NCI-H1092 treated with DMSO at 0.1 percent for 48 hours (cell line): Measurements from ENCODE around the gene STXBP2.
A peak's percentile ranks its signal among the peaks of the same experiment; 100 is the strongest.

Source experiments
- DNase-seq: peaks from one replicate; lab custom pipeline; 2025; lab: John Stamatoyannopoulos, UW

STXBP2 gene

DNA sequence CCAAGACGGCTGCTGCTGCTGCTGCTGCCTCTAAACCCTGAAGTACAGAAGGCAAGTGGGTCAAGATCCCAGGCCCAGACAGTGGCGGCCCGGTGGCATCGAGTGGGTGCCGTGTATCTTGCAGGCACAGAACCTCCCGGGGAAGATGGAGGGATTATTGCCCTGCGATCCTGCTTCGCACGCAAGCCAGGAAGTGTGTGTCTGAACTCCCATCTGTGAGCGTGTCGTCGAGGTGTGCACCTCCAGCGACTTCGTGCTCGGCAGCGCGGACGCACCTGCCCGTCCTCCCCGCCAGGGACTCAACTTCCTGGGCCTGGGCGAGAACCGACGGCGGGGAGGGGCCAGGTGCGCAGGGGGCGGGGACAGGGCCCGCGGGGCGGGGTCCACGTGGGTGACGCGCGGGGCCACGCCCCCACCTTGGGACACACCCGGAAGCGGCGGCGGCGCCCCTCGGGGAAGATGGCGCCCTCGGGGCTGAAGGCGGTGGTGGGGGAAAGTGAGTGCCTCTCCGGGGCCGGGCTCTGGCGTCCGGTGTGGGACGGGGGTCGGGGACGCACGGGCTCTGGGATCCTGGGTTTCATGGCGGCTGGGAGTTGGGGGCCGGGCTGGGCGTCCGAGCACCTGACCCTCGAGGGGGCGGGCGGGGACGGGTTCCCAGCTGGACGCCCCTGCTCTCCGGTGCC is at the start of gene STXBP2:
Gene STXBP2 (plus strand): TSS at position 420 of the 683 bp plus-strand sequence. CDS start 40 bp downstream, at position 460.
- DNase-seq = no peak

DNA sequence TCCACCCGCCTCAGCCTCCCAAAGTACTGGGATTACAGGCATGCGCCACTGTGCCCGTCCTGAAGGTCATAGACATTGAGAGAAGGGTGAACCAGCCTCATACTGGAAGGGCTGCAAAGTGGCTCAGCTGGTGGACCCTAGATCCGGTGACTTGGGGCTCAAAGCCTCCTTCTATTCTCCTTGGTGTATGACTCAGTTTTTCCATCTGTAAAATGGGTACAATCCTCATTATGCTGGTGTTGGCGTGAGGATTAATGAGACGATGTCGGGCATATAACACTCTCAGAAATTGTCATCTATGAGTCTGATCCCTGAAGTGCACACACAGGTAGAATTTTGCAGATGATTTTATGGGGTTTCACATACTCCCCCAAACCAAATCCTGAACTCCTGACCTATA is 47.1 kb upstream of the STXBP2 start:
- no peak for DNase-seq

DNA sequence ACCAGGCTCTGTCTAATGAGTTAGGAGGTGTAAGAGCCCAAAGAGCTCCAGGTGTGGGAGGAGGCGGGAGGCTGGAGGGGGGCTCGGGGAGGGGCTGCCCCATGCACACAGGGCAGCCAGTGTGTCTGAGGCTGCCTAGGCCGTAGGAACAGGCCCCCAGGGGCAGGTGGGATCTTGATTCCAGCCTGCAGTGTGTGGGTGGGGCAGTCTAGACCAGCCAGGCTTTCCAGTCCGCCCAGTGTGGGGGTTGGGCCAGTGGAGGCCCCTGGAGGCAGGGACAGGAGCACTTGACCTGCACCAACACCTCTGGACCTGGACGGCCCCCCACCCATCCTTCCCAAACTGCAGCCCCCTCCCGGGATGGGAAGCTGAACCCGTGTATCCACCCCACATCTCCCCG is 46.7 kb upstream of the STXBP2 start:
- no peak for DNase-seq

DNA sequence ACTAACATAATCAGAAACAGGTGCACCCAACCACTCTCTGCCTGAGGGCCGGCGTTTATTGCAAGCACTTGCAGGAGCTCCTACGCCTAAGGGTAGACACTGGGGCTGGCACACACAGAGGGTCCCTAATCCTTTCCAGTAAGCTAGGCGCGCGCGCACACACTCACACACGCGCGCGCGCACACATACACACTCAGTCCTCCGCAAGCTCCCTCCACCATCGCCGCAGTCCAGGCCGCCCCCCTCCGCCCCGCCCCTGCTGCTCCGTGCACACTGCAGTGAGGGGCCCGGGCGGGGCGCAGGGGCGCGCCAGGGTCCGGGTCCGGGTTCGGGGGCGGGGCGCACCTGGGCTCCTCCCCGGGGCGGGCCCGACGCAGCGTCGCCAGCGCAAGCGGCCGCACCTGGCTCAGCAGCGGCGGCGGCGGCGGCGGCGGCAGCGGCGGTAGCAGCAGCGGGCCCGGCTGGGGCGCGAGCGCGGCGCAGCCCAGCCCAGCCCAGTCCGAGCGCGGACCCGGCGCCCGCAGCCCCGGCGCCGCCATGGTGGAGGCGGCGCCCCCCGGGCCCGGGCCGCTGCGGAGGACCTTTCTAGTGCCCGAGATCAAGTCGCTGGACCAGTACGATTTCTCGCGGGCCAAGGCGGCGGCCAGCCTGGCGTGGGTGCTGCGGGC is 41.3 kb upstream of the STXBP2 start, which contains the start of gene CAMSAP3:
Gene CAMSAP3 (plus strand): TSS at position 398 of the 668 bp plus-strand sequence. CDS start 140 bp downstream, at position 538.
- DNase-seq = peak; percentile 64

DNA sequence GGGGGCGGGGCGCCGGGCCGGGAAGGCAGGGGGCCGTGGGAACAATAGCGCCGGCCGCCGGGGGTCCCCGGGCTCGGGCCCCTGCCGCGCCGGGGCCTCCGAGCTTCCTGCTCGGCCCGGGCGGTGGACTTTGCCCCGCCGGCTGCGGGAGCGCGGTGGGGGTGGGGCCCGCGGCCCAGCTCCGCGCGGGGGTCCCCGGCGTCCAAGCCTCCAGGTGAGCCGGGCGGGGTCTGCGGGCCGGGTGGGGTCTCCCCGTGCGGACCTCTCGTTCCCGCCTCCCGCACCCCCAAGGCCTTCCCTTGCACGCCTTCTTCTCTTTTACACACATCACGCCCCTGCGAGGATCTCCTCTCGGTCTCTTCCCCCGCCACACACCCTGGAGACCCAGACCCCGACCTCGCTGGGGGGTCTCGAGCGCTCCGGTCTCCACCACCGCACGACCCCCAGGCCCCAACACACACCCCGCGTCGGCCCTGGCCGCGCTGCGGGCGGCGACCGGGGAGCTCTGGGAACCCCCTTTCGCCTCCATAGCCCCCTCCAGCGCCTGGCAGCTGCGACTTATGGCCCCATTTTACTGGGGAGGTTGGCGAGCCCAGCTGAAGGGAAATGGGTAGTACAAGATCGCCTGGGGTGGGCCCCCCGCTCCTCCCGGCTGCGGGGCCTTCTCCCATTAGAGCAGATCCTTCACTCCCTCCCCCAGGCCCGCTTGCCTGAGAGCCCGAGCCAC is 40.5 kb upstream of the STXBP2 start:
- DNase-seq = no peak

DNA sequence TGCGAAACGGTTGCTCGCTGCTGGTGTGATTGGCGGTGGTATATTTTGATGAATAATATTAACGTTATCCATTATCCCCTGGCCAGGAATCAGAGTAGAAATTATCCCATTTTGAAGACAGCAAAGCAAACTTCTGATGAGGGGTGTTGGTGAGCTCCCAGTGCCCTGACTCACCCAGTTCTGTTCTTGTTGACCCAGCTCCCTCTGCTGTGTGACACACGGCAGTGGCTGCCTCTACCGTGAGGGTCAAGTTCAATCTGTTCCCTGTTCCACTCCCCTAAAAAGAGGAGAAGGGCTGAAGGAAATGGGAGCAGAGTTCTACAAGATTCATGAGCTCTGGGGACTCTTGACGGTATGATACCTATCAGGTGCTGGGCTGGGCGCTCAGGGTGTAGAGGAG is 39.2 kb upstream of the STXBP2 start:
- no peak for DNase-seq

DNA sequence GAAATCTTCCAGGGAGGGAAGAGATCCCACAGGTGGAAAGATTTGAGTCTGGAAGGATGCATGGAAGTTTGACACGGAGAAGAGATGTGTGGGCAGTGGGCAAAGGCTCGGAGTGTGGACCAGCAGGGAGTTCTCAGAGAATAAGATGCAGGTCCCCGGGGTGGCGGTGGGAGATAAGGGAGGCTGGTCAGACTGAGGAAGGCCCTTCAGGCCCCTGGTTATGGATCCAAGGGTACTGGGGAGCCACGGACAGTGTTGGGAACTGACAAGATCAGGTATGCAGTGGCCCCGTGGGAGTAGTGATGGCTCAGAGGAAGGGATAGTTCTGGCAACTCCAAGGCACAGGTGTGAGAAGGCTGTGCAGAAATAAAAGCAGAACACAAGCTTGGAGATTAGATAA is 38.7 kb upstream of the STXBP2 start:
- DNase-seq = no peak

DNA sequence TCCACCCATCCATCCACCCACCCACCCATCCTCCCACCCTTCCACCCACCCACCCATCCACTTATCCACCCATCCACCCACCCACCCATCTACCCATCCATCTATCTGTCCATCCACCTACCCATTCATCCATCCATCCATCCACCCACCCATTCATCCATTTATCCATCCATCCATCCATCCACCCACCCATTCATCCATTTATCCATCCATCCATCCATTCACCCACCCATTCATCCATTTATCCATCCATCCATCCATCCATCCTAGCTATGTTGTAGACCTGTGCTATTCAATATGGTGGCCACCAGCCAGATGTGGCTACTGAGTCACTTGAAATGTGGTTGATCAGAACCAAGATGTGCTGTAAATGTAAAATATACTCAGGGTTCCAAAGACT is 36.2 kb upstream of the STXBP2 start:
- DNase-seq = no peak

DNA sequence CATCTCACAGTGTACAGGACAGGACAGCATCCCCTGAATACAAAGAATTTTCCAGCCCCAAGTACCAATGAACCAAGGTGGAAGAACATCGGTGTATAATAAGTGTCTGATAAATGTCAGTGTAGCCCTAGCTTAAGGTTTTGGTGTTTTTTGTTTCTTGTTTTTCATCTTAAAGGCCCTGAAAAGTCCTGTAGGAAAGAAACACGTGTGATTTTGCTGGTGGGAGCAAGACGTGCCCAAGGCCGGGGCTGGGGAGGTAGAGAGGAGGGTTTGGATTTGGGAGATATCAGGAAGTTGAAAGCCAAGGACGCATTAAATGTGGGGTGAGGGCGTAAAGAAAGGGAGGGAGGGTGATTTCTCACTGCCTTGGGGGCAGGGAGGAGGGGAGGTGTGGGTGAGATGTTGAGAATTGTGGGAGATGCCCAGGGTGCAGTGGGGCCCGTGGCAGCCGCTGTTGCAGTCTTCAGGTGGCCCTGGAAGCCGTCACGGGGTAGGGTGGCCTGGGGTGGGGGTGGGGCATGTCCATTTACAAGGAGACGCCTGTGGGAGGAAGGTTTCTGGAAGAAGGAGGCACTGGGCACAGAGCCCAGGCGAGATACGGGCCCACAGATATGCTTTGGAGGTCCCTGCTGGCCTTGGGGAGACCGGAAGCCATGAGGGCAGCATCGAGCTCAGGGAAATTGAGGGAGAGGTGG is 34.5 kb upstream of the STXBP2 start:
- no peak for DNase-seq

DNA sequence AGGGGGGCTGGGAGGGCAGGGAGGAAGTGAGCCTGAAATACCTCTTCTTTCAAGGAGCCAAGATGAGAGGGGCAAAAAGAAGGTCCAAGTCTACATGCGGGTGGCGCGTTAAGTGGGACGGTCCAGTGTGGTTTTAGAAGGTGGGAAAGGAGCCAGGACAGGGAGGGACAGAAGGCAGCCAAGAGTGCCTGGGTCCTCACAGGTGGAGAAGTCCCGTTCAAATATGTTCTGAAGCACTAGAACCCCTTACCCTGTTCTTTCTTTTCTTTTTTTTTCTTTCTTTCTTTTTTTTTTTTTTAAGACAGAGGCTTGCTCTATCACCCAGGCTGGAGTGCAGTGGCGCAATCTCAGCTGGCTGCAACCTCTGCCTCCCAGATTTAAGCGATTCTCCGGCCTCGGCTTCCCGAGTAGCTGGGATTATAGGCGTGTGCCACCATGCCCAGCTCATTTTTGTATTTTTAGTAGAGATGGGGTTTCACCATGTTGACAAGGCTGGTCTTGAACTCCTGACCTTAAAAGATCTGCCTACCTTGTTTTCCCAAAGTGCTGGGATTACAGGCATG is 33.9 kb upstream of the STXBP2 start:
- DNase-seq = no peak

DNA sequence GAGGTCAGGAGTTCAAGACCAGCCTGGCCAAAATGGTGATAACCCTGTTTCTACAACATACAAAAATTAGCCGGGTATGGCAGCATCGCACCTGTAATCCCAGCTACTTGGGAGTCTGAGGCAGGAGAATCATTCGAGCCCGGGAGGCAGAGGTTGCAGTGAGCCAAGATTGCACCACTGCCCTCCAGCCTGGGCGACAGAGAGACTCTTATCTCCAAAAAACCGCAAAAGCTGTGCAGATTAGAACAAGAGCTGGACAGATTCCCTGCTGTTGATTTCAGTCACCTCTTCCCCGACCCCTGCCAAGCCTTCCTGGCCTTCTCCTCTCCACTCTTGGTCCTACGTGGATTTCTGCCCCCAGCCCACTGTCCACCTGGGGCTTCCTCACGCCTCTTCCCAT is 33.0 kb upstream of the STXBP2 start:
- DNase-seq = no peak

DNA sequence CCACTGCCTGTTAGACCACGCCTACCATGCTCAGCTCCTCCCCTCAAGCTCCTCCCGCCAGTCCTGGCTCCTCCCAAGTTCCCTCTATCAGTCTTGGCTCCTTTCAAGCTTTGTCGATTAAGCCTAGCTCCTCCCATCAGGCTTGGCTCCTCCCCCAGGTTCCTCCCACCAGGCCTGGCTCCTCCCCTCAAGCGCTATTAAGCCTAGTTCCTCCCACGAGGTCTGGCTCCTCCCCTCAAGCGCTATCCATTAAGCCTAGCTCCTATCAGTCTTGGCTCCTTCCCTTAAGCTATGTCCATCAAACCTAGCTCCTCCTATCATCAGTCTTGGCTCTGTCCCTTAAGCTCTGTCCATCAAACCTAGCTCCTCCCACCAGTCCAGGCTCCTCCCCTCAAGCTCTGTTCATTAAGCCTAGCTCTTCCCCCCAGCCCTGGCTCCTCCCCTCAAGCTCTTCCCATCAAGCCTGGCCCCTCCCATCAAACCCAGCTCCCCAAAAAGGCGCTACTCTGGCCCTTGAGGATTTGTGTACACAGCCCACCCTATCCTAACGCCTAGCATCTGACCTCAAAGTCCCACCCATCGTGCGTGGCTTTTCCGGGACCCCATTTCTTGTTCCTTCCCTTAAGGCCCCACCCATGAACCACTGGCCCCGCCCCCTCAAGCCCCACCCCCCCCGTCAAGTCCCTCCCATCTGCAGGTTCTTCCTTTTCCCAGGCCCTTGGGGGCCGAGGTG is 31.3 kb upstream of the STXBP2 start:
- no peak for DNase-seq

DNA sequence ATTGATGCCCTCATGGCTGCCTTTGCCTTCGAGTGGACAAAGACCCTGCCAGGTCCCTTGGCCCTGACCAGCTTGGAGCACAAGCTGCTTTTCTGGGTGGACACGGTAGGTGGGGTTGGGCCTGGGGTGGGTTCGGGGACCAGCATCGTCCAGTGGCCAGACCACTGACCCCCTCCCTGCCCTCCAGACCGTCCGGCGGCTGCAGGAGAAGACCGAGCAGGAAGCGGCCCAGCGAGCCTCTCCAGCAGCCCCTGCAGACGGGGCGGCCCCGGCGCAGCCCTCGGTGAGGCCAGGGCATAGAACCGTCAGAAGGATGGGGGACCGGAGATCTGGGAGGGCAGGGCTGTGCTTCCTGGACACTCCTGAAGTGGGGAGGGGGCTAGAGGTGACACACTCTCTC is 30.6 kb upstream of the STXBP2 start:
- no peak for DNase-seq

DNA sequence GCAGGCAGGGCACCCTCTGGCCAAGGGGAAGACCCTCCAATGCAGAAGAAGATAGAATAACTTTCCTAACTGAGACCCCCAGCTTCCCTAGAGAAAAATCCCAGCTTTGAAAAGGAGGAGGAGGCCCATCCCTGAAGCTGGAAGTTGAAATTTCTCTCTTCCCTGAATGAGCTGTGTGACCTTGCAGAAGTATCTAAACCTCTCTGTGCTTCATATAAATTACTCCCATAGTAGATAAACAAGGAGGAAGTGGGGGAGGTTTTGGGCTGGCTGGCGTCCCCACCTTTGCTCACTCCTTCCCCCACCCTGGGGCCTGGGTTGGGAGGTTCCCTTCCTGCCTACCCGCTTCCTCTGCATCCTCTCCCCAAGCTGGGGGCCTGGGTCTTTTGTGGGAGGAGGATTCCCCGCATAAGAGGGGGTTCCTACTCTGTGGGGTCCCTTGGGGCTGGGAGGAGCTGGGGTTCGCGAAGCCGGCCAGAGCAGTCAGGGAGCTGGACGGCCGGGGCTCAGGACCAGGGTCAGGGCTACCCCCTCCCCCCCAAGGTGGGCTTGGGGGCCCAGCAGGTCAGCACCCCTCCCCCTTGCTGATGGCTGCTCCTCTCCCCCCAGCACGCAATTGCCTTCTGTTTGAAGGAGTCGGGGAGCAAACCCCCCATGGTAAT is 29.6 kb upstream of the STXBP2 start:
- no peak for DNase-seq

DNA sequence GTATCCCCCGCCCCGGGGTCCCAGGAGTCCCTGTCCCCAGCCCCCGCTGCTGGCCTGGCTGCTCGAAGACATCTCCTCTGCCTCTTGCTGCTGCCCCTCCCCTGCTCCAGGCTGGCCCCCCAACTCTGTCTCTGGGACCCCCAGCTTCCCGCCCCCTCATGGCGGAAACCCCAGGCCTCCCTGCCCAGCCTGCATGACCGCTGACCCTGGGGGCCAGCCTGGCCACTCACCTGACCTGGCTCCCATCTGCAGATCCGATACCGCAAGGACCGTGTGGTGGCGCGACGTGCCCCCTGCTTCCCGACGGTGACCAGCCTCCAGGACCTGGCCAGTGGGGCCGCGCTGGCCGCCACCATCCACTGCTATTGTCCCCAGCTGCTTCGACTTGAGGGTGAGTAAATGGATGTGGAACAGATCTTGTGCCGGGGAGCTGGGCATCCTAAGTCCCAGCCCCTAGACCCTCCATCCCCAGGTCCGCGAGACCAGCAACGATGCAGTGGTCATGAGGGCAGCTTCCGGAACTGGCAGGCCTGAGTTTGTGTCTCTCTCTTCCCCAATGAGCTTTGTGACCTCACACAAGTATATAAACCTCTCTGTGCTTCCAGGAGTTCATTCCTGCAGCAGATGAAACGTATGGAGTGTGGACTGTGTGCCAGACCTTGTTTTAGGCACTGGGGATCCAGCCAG is 28.9 kb upstream of the STXBP2 start:
- DNase-seq = no peak

DNA sequence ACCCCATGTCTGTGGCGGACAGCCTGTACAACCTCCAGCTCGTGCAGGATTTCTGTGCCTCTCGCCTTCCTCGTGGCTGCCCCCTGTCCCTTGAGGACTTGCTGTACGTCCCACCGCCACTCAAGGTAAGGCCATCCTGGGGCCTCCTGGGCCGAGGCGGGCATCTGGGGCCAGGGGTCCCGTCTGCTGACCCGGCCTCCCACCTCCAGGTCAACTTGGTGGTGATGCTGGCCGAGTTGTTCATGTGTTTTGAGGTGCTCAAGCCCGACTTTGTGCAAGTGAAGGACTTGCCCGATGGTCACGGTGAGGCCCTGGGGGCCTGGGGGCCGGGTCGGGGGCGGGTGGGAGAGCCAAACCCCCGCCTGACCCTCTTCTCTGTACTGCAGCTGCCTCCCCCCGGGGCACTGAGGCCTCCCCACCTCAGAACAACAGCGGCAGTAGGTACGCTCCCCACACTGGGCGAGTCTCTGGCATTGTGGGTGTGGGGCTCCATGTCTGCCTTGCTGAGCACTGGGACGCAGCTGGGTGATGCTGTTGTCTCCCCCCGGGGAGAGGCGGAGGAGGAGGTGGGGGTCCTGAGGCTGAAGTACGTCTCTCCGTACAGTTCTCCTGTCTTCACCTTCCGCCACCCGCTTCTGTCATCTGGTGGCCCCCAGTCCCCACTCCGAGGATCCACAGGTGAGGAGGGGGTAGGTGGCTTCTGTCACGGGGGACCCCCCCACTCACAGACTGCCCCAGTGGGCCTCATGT is 26.2 kb upstream of the STXBP2 start:
- DNase-seq = no peak

DNA sequence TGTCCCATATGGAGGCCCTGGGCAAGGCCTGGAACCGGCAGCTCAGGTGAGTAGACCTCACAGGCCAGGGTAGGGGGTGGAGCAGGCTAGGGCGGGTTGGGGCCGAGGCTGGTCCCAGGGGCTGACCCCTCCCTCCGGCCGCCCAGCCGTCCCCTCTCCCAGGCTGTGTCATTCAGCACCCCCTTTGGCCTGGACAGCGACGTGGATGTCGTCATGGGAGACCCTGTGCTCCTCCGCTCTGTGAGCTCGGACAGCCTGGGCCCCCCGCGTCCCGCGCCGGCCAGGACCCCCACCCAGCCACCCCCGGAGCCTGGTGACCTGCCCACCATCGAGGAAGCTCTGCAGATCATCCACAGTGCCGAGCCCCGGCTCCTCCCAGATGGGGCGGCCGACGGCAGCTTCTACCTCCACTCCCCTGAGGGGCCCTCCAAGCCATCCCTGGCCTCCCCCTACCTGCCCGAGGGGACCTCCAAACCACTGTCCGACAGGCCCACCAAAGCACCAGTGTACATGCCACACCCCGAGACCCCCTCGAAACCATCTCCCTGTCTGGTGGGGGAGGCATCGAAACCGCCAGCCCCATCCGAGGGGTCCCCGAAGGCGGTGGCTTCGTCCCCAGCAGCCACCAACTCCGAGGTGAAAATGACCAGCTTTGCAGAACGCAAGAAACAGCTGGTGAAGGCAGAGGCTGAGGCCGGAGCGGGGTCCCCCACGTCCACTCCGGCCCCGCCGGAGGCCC is 25.2 kb upstream of the STXBP2 start:
- no peak for DNase-seq

DNA sequence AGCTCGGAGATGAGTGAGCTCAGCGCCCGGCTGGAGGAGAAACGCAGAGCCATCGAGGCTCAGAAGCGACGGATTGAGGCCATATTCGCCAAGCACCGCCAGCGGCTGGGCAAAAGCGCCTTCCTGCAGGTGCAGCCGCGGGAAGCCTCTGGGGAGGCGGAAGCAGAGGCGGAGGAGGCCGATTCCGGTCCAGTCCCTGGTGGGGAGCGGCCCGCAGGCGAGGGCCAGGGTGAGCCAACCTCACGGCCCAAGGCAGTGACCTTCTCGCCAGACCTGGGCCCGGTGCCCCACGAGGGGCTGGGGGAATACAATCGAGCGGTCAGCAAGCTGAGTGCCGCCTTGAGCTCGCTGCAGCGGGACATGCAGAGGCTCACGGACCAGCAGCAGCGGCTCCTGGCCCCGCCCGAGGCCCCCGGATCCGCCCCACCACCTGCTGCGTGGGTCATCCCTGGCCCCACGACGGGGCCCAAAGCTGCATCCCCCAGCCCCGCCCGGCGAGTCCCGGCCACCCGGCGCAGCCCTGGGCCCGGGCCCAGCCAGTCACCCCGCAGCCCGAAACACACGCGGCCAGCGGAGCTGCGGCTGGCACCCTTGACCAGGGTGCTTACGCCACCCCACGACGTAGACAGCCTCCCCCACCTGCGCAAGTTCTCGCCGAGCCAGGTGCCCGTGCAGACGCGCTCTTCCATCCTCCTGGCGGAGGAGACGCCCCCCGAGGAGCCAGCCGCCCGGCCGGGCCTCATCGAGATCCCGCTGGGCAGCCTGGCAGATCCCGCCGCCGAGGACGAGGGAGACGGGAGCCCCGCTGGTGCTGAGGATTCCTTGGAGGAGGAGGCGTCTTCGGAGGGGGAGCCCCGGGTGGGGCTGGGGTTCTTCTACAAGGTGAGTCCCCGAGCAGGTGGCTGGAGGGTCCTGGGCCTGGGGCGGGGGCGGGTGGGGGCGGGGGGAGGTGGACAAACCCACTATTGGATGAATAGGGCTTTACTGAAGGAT is 24.3 kb upstream of the STXBP2 start:
- DNase-seq = no peak
